HG03558 (cell line): Measurements from ENCODE around the gene UCP1.

ENCODE experiments used
- ATAC-seq: cut with Tn5 transposase; IDR thresholded peaks from one replicate; pipeline ENCODE4 v1.9.1; 2021; ENCODE audit warnings: moderate number of reproducible peaks; ENCODE audit not compliant: unreplicated experiment; ENCODE audit errors: extremely low read depth

UCP1 gene, protein sequence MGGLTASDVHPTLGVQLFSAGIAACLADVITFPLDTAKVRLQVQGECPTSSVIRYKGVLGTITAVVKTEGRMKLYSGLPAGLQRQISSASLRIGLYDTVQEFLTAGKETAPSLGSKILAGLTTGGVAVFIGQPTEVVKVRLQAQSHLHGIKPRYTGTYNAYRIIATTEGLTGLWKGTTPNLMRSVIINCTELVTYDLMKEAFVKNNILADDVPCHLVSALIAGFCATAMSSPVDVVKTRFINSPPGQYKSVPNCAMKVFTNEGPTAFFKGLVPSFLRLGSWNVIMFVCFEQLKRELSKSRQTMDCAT

DNA sequence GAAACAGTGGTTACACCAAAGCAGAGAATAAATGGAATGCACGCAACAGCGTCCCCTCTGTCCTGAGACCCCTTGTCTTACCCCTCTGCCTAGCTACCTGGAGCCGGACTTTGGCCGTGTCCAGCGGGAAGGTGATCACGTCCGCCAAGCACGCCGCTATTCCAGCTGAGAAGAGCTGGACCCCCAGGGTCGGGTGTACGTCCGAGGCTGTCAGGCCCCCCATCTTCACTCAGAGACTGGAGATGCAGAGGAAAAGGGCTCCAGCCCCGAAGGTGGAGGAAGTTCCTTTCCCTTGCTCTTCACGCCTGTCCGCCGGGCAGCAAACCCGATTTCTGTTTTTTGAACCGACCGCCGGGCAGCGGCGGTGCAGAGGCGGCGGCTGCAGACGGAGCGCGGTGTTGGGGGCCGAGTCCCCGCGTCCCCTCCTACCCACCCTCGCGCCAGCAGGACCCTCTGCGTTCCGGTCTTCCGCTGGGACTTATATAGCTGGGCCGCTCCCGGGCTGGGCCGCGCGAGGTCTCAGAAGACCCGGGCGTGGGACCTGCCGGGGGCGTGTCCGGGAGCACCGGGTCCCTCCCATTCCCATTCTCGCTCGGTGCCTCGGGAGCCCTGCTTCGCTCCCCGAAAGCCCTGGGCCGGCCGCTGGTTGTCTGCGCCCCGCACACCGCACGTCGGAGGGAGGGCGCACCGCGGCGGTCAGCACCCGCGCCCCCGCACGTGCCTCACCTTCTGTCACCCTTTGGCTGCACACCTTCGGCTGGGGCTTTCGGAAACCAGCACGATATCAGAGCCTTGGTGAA is at the start of gene UCP1:
Gene UCP1, minus strand, starts transcription at position 455 of the 800 bp plus-strand sequence. Its CDS starts 232 bp downstream, at position 223.
- no peak for ATAC-seq

DNA sequence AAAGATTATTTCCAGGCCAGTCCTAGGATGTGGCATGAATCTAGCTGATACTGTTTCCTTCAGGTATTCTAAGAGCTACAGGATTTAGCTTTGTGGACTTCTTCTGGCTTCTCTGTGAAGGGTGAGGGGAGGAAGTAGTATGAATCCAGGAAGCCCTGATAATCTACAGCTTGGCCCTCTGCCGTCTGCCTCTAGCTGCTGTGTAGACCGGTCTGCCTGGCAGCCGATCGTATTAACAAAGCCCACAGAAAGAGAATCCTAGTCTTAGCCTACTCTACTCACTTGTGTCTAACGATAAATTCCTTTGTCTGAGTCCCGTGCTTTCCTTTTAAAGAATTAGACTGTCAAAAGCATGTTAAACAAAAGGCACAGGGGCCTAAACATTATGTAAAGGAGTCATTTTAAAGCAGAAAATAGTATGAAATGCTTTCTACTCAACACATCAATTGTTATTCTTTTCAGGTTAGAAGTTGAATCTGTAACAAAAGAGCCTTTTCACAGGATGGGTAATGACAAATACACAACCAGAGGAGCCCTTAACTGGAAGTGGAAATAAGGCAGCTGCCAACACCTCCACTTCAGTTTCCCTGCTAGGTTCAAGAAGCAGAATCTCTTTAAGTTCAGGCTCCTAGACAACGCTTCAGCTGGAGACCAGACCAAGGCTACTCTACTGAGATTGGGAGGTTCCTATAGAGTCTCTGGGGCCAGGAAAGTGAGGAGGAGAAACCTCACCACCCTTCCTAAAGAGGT is 48.9 kb upstream of the UCP1 start:
- no peak for ATAC-seq

DNA sequence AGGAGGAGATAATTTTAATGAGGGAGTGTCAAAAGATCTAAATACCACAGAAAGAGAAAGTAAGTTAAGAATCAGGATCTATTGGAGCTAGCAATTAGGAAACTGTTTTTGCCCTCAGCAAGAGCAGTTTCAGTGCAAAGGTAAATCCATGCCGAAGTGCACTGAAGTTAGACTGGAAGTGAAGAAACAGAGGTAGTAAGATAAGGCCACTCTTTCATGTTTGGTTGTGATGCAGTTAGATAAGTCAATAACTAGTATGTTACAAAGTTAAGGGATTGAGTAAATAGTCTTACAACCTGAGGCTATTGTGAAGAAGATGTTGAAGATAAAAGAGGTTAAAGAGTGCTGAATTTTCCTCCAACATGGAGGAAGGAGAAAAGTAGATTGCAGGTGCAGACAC is 46.7 kb upstream of the UCP1 start:
- no peak for ATAC-seq

DNA sequence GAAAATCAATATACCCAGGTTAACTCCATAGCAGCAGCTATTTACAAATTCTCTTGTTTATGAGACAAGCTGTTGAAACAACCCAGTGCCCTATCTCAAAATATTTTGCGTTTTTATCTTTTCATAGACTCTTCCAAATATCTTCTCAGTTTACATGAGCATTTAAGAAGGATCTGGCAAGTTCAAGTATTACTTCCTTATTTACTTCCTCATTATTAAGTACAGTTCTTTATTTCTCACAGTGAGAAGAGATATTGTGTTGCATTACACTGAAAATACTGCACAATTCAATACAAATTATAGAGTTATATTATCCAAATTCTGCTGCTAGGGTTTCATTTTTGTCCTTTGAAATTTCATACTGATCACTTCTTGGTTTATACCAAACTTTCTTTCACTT is 43.6 kb upstream of the UCP1 start:
- ATAC-seq: no peak

DNA sequence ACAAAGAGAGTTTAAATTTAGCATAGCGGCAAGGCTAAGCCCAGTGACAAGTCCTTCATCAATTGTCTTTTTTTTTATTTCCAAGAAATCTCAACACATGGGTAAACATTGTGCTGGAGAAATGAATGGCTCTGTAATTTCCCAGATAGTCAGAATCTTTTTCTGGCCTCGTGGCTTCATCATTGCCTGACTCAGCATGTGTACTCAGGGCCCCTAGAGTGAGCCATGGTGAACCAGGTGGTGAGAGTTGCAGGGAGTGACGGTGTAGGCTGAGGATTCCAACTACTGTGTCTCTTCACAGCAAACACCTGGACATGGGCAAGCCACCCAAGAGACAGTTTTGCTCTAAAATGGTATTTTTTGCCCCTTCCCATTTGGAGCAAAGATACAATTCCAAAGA is 43.1 kb upstream of the UCP1 start:
- ATAC-seq: no peak

DNA sequence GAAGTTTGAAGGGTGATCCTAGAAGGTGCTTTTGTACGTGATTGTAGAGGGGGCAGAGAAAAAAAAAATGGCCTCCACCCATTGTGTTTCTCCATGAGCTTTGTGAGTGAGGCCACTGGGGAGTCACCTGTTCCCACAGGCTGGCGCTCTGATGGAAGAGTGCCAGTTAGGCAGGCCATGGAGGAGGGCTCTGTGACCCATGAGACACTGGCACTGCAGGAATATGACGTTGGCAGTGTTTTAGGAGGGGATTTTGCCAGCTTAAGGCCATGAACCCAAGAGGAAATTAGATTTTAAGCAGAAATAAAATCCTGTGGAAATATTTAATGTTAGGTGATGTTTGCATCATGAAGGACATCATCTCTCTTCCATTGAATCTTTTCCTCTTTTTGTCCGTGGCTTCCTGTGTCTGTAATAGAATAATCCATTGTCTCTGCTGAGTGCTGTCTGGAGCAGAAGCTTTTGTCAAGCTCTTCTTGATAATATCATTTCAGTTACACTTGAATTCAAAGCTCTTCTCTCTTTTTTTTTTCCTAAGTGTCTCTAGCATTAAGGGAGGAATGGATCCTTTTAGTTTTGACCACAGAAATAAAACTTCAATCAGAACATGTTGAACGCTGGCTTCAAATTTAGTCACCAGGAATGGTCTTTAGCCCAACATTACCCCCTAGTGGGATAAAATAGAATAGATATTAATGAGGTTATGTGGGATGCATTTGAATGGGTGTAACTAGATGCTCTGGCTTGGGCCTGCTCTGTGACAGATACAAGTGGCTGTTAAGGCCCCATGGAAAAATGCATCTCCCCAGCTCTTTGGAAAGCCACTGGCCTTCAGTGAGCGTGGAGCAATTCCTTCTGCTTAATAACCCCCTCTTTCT is 41.0 kb upstream of the UCP1 start:
- ATAC-seq: no peak

DNA sequence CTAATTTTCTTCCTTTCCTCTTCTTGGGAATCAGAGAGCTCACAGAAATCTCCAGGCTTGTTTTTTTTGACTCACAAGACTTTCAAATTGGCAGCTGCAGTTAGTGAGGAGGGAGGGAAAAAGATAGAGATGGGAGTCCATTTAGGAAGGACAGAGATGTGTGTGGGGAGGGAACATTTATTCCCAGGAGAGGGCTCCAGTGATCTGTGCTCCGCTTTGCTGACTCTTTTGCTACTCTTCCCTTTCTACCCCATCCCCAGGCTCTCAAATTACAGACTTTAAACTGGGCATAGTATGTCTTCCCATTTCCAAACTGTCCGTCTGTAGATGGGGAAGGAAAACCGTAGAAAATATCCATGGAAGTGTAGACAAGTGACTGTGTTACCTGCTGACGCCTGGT is 39.1 kb upstream of the UCP1 start:
- no peak for ATAC-seq

DNA sequence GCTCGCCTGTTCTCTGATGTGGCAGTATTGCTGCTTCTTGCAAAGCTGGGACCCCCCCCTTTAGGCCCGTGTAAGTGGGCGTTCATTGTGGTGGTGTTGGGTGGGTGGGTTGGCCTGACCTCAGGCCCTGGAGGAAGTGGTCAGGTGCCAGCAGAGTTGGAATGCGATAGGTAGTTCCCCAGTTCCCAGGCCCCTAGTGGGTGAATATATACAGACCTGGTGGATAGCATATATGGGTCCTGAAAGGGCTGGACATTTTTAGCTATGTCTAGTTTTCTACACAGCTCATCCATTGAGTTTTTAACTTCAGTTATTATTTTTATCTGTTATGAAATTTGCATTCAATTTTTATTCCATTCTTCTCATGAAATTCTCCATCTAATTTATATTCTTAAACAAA is 35.8 kb upstream of the UCP1 start:
- no peak for ATAC-seq

DNA sequence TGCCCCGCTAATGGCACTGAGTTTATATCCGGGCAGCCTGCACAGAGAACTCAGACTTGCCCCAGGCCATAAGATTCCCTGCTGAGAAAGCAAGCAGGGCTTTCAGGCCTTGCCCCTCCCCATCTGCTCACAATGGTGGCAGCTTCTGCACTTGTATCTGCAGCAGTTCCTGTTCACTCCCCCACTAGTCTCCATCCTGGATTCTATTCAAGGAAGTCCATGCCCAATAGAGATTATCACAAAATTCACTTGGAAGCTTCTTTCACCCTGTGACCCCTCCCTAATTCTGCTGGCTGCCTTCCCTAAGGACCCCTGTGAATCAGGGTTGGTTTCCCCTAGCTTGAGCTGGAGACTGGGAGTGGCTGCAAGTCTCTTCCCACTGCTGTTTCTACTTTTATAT is 34.5 kb upstream of the UCP1 start:
- ATAC-seq: no peak

DNA sequence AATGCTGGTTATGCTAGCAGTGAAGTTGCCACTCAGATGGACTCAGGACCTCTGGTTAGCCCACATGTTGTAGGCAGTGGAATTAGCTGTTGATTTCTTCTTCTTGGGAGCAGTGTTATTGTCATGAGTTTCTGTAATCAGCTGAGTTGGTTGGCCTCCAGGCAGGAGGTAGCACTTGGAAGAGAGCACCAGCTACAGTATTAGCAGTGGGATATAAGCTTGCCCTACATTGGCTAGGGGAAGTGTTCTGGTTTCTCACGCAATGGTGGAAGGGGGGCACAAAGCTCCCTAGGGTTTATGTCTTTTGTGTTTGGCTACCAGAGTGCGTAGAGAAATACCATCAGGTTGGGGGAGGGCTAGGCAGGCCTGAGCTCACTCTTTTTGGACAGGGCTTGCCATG is 34.0 kb upstream of the UCP1 start:
- no peak for ATAC-seq

DNA sequence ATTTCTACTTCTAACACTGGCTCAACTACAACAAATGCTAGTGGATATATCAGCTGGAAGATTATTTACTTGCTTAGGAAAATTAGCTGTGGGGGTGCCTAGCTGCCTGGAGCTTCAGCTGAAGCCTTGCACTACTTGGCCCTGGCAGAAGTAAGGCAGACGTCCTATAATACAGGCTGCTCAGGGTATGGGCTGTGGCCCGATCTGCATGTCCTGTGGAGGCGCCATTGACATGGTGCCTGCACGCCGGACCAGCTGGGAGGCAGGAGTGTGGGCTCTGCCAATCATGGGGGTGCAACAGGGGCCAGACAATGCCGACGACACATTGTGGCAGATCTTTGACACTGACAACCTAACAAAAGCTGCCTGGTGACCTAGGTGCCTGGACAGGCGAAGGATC is 31.6 kb upstream of the UCP1 start:
- ATAC-seq: no peak

DNA sequence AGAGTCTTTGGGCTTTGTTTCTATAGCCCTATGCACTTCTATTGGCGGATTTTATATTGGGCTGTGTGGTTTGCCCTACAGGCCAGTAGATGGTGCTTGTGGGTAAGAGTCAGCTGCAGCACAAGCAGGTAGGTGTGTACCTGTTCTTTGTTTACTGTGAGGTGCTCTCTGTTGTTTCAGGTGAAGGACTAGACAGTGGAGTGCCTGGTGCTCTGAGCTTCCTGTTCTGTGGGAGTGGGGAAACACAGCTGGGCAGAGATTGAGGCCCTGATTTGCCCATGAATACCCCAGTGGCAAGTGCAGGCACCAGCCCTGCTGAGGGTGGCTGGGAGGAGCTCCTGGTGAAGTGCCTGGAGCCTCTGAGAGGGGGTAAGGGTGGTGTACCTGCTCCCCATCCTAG is 26.3 kb upstream of the UCP1 start:
- ATAC-seq: no peak

DNA sequence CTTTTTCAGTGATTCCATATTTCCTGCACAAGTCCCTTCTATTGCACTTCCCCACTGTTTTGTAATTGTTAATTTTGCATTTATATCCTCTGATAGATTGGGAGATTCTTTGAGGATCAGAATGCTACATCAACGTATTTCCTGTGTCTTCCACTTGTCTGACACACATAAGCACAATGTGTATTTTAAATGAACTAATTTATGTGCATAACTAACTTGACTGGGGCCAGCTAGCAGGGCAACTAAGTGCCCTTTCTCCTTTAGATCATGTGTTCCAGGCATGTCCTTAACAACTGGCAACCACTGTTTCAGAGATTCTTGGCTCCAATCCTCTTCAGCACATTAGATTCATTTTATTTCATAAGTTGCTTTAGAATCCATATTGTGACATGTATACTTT is 15.7 kb upstream of the UCP1 start:
- ATAC-seq: no peak

DNA sequence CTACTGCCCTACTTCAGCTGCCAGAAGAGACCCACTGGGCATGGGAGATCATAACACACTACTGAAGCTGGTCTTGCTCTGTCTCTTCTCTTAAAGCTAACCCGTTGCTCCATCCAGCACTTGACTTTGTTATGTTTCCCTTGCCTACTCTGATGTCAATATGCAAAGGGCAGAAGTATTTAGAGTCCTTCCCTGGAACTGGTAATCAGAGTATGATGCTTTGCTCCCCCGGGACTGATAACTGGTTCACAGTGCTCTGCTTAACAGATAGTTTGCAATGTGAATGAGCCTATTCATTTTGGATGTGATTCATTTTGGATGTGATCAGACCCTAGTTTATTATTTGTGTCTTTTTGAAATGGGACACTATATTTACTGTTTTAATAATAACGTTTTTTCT is 12.3 kb upstream of the UCP1 start:
- ATAC-seq: no peak

DNA sequence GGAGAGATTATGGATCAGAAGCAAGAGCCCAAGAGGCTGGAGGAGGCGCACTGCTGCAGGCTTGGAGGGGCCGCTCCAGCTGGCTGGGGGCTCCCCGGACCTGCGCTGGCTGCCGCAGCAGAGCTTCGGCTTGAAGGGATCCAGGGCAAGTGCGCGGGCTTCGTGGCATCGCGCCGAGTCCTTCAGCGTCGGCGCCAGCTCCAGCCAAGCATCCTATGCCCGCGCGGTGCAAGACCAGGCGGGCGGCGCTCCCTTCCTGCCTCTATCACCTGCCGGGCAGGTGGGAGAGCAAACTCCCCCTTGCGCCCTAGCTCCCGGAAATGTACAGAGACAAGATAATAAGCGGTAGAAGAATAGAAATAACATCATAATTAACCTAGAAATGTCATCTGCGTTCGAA is 10.5 kb upstream of the UCP1 start:
- no peak for ATAC-seq

DNA sequence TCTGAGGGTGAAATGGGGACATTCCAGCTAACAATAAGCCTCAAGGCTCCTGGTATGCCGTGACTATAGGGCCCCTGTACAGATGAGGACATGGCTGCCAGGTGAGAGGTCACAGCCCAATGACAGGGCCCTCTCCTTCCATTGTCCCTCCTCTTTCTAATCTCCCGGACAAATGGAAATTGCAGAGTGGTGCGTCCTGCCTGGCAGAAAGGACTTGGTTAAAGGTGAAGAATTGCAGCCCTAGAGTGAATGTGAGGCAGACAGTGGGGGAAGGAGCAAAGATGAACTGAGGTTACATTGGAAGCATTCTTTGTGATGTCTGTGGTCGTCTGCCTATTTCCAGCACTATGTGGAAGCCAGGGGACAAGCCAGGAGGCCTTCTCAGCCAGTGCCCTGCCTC is 6.7 kb upstream of the UCP1 start:
- ATAC-seq: no peak

DNA sequence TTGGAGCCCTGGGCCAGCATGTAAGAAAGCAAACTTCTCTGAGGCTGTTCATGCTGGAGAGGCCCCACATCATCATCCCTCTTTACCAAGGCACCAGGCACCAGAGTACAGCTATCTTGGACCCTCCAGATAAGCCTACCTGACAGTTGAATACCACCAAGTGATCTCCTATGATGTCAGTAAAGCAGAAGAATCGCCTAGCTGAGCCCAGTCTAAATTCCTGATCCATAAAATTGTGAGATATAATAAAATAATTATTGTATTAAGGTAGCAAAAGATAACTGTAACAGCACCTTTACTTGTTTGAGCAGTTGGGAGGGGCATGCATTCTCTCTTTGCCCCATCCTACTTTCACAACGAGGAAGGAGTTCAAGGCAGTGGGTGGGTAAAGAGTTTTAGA is 2.9 kb upstream of the UCP1 start:
- no peak for ATAC-seq

DNA sequence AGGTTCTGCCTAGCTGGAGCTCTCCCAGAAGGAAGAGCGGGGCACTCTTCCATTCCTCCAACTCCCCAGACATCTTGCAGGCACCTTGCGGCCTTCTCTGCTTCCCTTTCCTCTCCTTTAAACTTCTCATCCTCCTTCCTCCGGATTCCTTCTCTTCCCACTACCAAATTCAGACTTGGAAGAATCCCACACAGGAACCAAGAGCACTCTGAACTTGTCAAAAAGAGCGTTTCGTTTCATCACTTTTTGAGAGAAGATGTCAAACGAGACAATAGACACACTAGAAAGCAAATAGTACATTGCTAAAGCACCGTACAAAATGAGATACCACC is 512 bp upstream of the UCP1 start:
- ATAC-seq: no peak

DNA sequence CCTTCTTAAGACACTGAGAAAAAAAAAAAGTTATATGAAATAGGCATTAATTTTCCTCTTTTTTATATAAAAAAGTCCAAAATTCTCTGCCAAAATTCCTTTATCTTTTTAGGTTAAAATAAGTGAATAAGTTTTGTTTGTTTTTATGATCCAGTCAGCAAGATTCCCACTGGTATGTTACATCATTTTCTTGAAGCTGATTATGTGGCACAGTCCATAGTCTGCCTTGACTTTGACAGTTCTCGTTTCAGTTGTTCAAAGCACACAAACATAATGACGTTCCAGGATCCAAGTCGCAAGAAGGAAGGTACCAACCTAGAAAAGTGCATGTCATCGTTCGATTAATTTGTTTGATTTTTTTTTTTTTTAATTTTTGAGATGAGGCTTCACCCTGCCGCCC is 9.1 kb downstream of the UCP1 start:
- no peak for ATAC-seq

DNA sequence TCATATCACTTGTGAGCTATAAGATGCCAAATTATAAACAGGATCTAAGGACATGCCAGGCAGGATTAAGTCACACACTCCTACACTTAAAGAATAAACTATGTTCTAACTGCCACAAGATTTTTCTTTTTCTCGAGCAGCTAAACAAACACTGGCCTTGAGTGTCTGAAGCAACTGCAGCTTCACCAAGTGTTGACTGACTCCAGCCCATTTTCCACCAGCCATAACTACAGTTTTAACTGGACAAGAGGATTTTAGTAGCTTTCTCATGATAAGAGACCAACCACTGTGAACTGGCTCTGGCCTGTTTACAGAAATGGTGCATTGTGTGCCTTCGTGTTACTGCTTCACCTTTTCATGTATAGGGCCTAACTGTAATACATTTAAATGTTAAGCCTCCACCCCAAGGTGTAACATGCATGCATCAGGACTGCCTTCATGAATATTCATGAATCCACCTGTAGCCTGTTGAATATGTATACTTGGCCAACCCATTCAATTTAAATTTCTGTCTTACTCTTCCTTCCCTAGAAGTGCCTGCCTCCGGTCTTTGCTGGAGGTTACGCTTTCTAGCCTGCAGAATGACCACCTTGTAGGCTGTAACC is 10.8 kb downstream of the UCP1 start:
- ATAC-seq: no peak
